PC-9 (cell line): ENCODE data around the gene CHST11.

Experiments
- EZH2 ChIP-seq: fragments of 200-600 bp; sonication (generic); IDR thresholded peaks from 2 replicates; pipeline ENCODE4 v1.8.0; 2017; ENCODE audit warnings: antibody characterized with exemption, low read depth
- TF ChIP-seq, protein P1 (sequence below): fragments of 200-600 bp; sonication (generic); conservative IDR thresholded peaks from 2 replicates; pipeline ENCODE4 v1.6.1; 2017; ENCODE audit warnings: mixed run types, antibody characterized with exemption, mild to moderate bottlenecking, moderate library complexity

DNA sequence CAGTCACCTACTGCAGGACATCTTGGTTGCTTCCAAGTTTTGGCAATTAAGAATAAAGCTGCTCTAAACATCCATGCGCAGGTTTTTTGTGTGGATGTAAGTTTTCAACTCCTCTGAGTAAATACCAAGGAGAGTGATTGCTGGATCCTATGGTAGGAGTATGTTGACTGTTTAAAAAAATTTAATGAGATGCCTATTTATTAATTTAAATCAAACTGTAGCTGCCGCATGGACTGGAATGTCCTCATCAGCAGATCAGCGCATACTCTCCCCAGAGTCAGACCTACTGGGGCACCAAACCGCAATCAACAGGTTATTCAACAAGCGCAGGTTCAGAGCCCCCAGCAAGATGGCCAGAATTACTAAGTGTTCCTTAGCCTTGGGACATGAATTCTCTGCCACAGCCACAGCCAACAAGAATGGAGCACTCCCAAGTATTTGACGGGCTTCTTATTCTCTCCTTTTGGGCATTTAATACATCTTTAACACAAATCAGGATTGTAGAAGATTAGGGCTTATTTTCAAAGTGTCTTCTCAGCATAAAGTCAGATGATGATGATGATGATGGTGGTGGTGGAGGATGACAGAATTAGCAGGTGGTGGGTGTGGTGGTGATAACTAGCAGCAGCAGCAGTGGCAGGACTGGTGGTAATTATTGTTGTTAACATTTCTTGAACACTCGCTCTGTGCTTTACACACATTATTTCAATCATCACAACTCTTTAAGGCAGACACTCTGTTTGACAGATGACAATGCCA lies 170.7 kb downstream of the CHST11 start:
- TF ChIP-seq, protein P1, sequence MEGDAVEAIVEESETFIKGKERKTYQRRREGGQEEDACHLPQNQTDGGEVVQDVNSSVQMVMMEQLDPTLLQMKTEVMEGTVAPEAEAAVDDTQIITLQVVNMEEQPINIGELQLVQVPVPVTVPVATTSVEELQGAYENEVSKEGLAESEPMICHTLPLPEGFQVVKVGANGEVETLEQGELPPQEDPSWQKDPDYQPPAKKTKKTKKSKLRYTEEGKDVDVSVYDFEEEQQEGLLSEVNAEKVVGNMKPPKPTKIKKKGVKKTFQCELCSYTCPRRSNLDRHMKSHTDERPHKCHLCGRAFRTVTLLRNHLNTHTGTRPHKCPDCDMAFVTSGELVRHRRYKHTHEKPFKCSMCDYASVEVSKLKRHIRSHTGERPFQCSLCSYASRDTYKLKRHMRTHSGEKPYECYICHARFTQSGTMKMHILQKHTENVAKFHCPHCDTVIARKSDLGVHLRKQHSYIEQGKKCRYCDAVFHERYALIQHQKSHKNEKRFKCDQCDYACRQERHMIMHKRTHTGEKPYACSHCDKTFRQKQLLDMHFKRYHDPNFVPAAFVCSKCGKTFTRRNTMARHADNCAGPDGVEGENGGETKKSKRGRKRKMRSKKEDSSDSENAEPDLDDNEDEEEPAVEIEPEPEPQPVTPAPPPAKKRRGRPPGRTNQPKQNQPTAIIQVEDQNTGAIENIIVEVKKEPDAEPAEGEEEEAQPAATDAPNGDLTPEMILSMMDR: no peak
- TF ChIP-seq EZH2: no peak
